ENCODE results near the gene POLR2A. TPM values are rescaled to one million over a fixed set of nuclear protein-coding genes. Genes with fewer than 3 reads are reported as not detected.

Gene POLR2A
- total RNA-seq, 1 experiment from 2014 or later, result 341 TPM

DNA sequence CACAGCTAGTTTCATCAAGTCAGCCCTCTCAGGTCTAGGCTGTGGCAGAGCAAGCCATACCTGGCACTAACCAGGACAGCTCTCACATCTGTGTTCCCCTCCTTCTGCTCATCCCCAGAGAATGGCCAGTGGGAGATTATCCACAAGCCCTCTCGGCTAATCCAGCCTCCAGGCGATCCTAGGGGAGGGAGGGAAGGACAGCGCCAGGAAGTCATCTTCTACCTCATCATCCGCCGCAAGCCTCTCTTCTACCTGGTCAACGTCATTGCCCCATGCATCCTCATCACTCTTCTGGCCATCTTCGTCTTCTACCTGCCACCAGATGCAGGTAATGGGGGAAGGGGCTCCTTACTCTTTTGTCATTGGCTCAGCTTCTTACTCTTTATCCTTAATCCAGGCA, 35.7 kb upstream of the POLR2A start:
- POLR2A ChIA-PET (ENCODE audit: low non-redundant PET), result no interaction called here
- Histone ChIP-seq H3K9me3 (ENCODE audit: low read depth, low read length, poor library complexity, severe bottlenecking) (no peaks in the 10 kb centered on the region), H3K4me3 (ENCODE audit: low read depth, low read length, poor library complexity, severe bottlenecking) (no peak overlapping the region), H3K4me1 (ENCODE audit: insufficient read depth, low read length, poor library complexity, severe bottlenecking) (peaks cover 16% of the 10 kb centered on the region), H3K27ac (ENCODE audit: low read depth, low read length, poor library complexity, severe bottlenecking) (no peak overlapping the region), H3K27me3 (replicated peaks; ENCODE audit: insufficient read depth, low read depth, low read length, poor library complexity) (no peaks in the 10 kb centered on the region), H3K36me3 (ENCODE audit: insufficient read depth, low read length, poor library complexity, severe bottlenecking) (no peaks in the 10 kb centered on the region)
- CTCF ChIA-PET, result no interaction called here
- TF ChIP-seq EZH2 (IDR thresholded peaks at IDR 0.05; ENCODE audit: borderline replicate concordance, low read depth, low read length, poor library complexity, severe bottlenecking) (no peak), CTCF (conservative IDR thresholded peaks at IDR 0.05; ENCODE audit: low read depth, low read length) (no peak)
- intact Hi-C loops (cut with micrococcal nuclease; ENCODE audit: unreplicated experiment), result no loop called here
- no TSS peak for BruUV-seq (replicated peaks)
- DNase-seq (ENCODE audit: low spot score), result no peak

DNA sequence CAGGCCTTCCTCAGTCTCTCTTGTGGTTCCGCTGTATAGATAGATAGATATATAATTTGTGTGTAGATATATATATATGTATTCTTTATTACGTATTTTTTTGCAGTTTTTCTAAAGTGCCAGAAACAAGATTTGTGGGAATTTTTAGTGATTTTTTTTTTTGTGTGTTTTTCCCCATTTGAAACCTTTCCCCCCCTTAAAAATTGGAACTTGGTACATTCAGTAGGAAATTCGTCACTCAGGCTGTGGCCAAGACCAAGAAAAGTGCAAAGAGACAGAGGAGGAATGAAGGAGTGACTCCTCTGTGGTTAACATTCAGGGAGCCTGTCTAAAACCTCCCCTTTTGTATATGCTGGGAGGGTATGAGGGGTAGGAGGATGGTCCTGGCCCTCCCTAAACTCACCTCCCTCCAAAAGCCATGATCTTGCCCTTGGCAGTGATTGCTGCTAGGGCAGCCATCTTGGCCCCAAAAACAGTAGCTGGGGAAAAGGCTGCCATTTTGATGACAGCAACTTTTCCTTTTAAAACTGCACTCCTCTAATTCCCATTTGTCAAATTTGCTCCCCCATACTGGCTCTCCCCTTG, 24.1 kb upstream of the POLR2A start:
- no peaks in the 10 kb centered on the region for H3K27me3 ChIP-seq (replicated peaks; ENCODE audit: insufficient read depth, low read depth, low read length, poor library complexity)
- no TSS peak for BruUV-seq (replicated peaks)
- ChIA-PET POLR2A (ENCODE audit: low non-redundant PET) (no interaction called here), CTCF (interaction anchor here (0.5 kb wide), 1 partner anchor 19 kb away, joined by 3 read pairs; no protein-coding TSS in a partner anchor)
- H3K27ac ChIP-seq (ENCODE audit: low read depth, low read length, poor library complexity, severe bottlenecking), result no peak overlapping the region
- no peaks in the 10 kb centered on the region for H3K9me3 ChIP-seq (ENCODE audit: low read depth, low read length, poor library complexity, severe bottlenecking)
- H3K4me3 ChIP-seq (ENCODE audit: low read depth, low read length, poor library complexity, severe bottlenecking), result no peak overlapping the region
- no peaks in the 10 kb centered on the region for H3K4me1 ChIP-seq (ENCODE audit: insufficient read depth, low read length, poor library complexity, severe bottlenecking)
- no peak for DNase-seq (ENCODE audit: low spot score)
- peaks cover 4% of the 10 kb centered on the region for H3K36me3 ChIP-seq (ENCODE audit: insufficient read depth, low read length, poor library complexity, severe bottlenecking)
- TF ChIP-seq CTCF (conservative IDR thresholded peaks at IDR 0.05; ENCODE audit: low read depth, low read length) (no peak), EZH2 (IDR thresholded peaks at IDR 0.05; ENCODE audit: borderline replicate concordance, low read depth, low read length, poor library complexity, severe bottlenecking) (no peak)
- intact Hi-C loops (cut with micrococcal nuclease; ENCODE audit: unreplicated experiment), result no loop called here

DNA sequence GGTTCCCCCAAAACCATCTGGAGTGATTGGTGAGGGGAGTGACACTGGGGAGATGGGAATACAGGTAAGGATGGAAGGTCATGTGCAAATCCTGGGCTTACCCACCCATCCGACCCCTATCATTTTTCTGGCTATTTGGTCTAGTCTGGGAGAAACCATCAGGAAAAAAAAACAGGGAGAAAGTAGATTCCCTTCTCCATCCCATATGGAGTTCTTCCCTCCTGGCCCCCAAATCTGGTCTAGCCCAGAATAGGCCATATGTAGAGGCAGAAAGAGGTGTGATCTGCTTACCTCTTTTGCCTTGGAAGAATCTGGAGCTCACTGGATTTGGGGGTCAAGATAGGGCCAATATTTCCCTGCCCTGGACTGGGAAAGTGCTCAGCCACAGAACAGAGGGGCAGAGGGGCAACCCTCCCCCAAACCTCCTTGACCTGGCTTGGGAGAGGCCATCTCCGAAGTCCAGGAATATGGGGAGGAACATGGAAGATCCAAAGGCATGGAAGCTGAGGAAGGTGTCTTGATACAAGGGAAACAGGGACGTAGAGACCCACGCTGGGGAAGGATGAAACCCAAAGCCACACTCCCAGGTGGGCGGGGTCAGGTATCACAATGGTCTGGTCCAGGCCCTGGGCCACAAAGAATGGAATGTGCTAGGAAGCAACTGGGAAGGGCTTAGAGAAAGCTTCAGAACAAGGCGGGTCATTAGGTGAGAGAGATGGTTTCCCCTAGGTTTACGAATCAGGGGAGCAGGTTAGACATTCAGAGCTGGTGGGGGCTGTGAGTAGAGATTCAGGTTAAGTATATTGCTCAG, 23.1 kb upstream of the POLR2A start:
- no TSS peak for BruUV-seq (replicated peaks)
- no peaks in the 10 kb centered on the region for H3K4me1 ChIP-seq (ENCODE audit: insufficient read depth, low read length, poor library complexity, severe bottlenecking)
- H3K27ac ChIP-seq (ENCODE audit: low read depth, low read length, poor library complexity, severe bottlenecking), result no peak overlapping the region
- no peak for DNase-seq (ENCODE audit: low spot score)
- no peaks in the 10 kb centered on the region for H3K27me3 ChIP-seq (replicated peaks; ENCODE audit: insufficient read depth, low read depth, low read length, poor library complexity)
- TF ChIP-seq CTCF (conservative IDR thresholded peaks at IDR 0.05; ENCODE audit: low read depth, low read length) (no peak), EZH2 (IDR thresholded peaks at IDR 0.05; ENCODE audit: borderline replicate concordance, low read depth, low read length, poor library complexity, severe bottlenecking) (no peak)
- H3K9me3 ChIP-seq (ENCODE audit: low read depth, low read length, poor library complexity, severe bottlenecking), result no peaks in the 10 kb centered on the region
- intact Hi-C loops (cut with micrococcal nuclease; ENCODE audit: unreplicated experiment), result no loop called here
- H3K4me3 ChIP-seq (ENCODE audit: low read depth, low read length, poor library complexity, severe bottlenecking), result no peak overlapping the region
- ChIA-PET POLR2A (ENCODE audit: low non-redundant PET) (no interaction called here), CTCF (interaction anchor here (0.5 kb wide), 1 partner anchor 20 kb away, joined by 3 read pairs; no protein-coding TSS in a partner anchor)
- H3K36me3 ChIP-seq (ENCODE audit: insufficient read depth, low read length, poor library complexity, severe bottlenecking), result peaks cover 4% of the 10 kb centered on the region

Data from A673 (cell line).